ENCODE data around the gene ITGA2B. TPM values are rescaled to one million over a fixed set of nuclear protein-coding genes. Genes with fewer than 3 reads are reported as not detected.

The ITGA2B gene
- total and polyA plus RNA-seq, 10 of the 15 experiments (the other 5 are each of a cell fraction or from before 2014, with no cell fraction given) = 0.04 to 0.51 (median 0.21) TPM; not detected in 1

DNA sequence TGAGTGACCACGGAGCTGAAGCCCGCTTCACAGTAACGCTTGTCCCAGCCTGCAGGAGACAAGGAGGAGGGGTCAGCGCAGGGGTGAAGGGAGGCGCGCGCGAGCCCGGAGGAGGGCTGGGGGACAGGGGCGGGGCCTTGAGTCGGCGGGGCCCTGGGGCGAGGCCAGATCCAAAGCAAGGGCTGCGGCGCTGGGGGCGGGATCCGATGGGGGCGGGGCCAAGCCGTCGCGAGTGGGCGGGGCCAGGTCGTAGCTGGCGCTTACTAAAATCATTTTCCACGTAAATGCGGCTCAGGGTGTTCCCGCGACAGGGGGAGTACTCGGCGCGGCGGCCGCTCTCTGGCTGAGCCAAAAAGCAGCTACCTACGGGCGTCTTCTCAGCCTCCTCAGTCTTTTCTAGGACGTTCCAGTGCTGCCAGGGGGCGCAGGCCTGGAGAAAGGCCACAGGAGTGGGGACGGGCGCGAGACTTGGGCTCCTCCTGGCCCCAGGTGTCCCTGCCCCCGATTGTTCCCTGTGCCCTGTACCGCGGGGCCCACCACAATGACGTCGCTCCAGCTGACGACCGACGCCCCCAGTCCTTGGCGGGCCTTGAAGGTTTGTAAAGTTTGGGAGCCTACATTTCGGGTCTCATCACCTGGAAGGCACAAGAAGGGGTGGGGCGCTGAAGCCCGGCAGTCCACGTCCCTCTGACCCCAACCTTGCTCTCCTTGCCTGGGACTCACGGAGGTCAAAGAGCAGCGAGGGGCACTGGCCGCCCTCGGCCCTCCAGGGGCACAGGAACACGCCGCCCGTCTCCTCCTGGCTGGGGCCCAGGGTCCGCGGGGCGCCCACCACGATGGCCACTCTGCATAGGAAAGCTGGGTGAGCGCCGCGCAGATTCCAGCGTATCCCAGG, 3.9 kb downstream of the ITGA2B start:
- no peaks in the 10 kb centered on the region for H3K9me3 ChIP-seq (replicated peaks; ENCODE audit: control insufficient read depth, insufficient read depth, low read length)
- TF ChIP-seq RAD51 (IDR thresholded peaks at IDR 0.05) (no peak), MYB (IDR thresholded peaks at IDR 0.05; ENCODE audit: borderline replicate concordance, low read depth, low read length) (no peak), CREB1 (IDR thresholded peaks at IDR 0.05; ENCODE audit: low read depth) (0 out of 2 replicates have a peak, but pooled peaks have one; percentile 17), NBN (IDR thresholded peaks at IDR 0.05) (no peak), PAX5 (IDR thresholded peaks at IDR 0.05; ENCODE audit: borderline replicate concordance, low read depth, low read length) (peak; percentile 17; the same call in 1 of the 2 replicates), POLR2A (IDR thresholded peaks at IDR 0.05; ENCODE audit: low read depth, low read length) (peak; percentile 37; the same call in 1 of the 2 replicates), NFIC (IDR thresholded peaks at IDR 0.05; ENCODE audit: low read depth, low read length) (no peak), CEBPB (IDR thresholded peaks at IDR 0.05; ENCODE audit: borderline replicate concordance in 1 of 2, low read depth in 2 of 2, low read length in 2 of 2) (no peak), EGR1 (IDR thresholded peaks at IDR 0.05; ENCODE audit: borderline replicate concordance in 1 of 2, low read depth in 2 of 2, low read length in 2 of 2) (0 out of 3 replicates have a peak, but pooled peaks of 1 of the 2 experiments have one; percentile 16), SMC3 (IDR thresholded peaks at IDR 0.05; ENCODE audit: borderline replicate concordance, low read length) (peak; percentile 9; the same call in 1 of the 2 replicates)
- TF ChIP-seq, protein P1, sequence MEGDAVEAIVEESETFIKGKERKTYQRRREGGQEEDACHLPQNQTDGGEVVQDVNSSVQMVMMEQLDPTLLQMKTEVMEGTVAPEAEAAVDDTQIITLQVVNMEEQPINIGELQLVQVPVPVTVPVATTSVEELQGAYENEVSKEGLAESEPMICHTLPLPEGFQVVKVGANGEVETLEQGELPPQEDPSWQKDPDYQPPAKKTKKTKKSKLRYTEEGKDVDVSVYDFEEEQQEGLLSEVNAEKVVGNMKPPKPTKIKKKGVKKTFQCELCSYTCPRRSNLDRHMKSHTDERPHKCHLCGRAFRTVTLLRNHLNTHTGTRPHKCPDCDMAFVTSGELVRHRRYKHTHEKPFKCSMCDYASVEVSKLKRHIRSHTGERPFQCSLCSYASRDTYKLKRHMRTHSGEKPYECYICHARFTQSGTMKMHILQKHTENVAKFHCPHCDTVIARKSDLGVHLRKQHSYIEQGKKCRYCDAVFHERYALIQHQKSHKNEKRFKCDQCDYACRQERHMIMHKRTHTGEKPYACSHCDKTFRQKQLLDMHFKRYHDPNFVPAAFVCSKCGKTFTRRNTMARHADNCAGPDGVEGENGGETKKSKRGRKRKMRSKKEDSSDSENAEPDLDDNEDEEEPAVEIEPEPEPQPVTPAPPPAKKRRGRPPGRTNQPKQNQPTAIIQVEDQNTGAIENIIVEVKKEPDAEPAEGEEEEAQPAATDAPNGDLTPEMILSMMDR (IDR thresholded peaks at IDR 0.05 in 2 of 3, conservative IDR thresholded peaks at IDR 0.05 in 1 of 3; ENCODE audit: control insufficient read depth in 2 of 3, extremely low read depth in 1 of 3, insufficient read depth in 1 of 3, low read depth in 3 of 3, low read length in 3 of 3) = 0 out of 6 replicates have a peak, but pooled peaks of 1 of the 3 experiments have one; percentile 8
- intact Hi-C loops (cut with micrococcal nuclease; ENCODE audit: unreplicated experiment) (no loop called here), in situ Hi-C loops (cut with MboI) (no loop called here)
- BruUV-seq (replicated peaks) = no TSS peak
- peaks cover 3% of the 10 kb centered on the region; the same call in 1 of the 2 replicates for H3K4me1 ChIP-seq (ENCODE audit: control insufficient read depth, insufficient read depth, low read length)
- RAD21 ChIA-PET (ENCODE audit: unreplicated experiment) = interaction anchor here (1.0 kb wide), 1 partner anchor 138 kb away, joined by 3 read pairs; no protein-coding TSS in a partner anchor
- peak overlapping the region; percentile 75 for H3K4me3 ChIP-seq
- no peaks in the 10 kb centered on the region for H3K36me3 ChIP-seq (ENCODE audit: control insufficient read depth in 2 of 2, insufficient read depth in 2 of 2, low read length in 1 of 2)
- CTCF ChIA-PET = interaction anchor here (1.0 kb wide), 1 partner anchor 138 kb away, joined by 4 read pairs; no protein-coding TSS in a partner anchor
- peak overlapping the region; percentile 86 for H3K4me2 ChIP-seq (ENCODE audit: control insufficient read depth, insufficient read depth)
- no peaks in the 10 kb centered on the region for H3K79me2 ChIP-seq (ENCODE audit: control insufficient read depth, insufficient read depth, low read length)
- peak overlapping the region; percentile 84 for H2AFZ ChIP-seq (ENCODE audit: control insufficient read depth, low read depth, low read length)
- FAIRE-seq (no peak), DNase-seq (ENCODE audit: low read depth, low spot score) (no peak), ATAC-seq (peak; percentile 91)
- no peaks in the 10 kb centered on the region for H4K20me1 ChIP-seq (ENCODE audit: control insufficient read depth, insufficient read depth)
- WGBS (ENCODE audit: insufficient coverage, insufficient replicate concordance, low lambda C conversion rate, missing lambda C conversion rate) = 21% methylated on average over 45 of the region's 68 CpGs
- SMC1A ChIA-PET (ENCODE audit: uncharacterized antibody, unreplicated experiment) = no interaction called here
- peak overlapping the region; percentile 46; the same call in 1 of the 2 replicates for H3K9ac ChIP-seq (ENCODE audit: control insufficient read depth, insufficient read depth, low read length)
- no peaks in the 10 kb centered on the region; a peak in 2 of 4 replicates for H3K27me3 ChIP-seq (replicated peaks in 1 of 2; ENCODE audit: control insufficient read depth in 2 of 2, insufficient read depth in 2 of 2, low read length in 1 of 2)
- POLR2A ChIA-PET = no interaction called here
- no peak overlapping the region for H3K27ac ChIP-seq (ENCODE audit: control insufficient read depth, insufficient read depth)

Data from GM12878 (cell line).